HEK293T (cell line): ENCODE data around the gene MKX.

Source experiments
- ARNT ChIP-seq: fragments of 450-650 bp; IDR thresholded peaks from 2 replicates; pipeline ENCODE4 v1.6.1; 2017; ENCODE audit warnings: mild to moderate bottlenecking
- CTBP1 ChIP-seq: fragments of 450-650 bp; IDR thresholded peaks from 2 replicates; pipeline ENCODE4 v1.6.1; 2016; ENCODE audit warnings: borderline replicate concordance
- FOXK2 ChIP-seq: fragments of 450-650 bp; IDR thresholded peaks from 2 replicates; pipeline ENCODE4 v1.6.1; 2016; ENCODE audit warnings: mild to moderate bottlenecking
- FOXM1 ChIP-seq: fragments of 450-650 bp; IDR thresholded peaks from 2 replicates; pipeline ENCODE4 v1.6.1; 2017; ENCODE audit warnings: mild to moderate bottlenecking, borderline replicate concordance
- HDGF ChIP-seq: fragments of 450-650 bp; IDR thresholded peaks from 2 replicates; pipeline ENCODE4 v1.6.1; 2017; ENCODE audit warnings: antibody characterized with exemption, borderline replicate concordance
- NFRKB ChIP-seq: fragments of 450-650 bp; IDR thresholded peaks from 2 replicates; pipeline ENCODE4 v1.6.1; 2016; ENCODE audit warnings: mild to moderate bottlenecking, moderate library complexity
- SP1 ChIP-seq: fragments of 450-650 bp; IDR thresholded peaks from 2 replicates; pipeline ENCODE4 v1.6.1; 2017
- SUZ12 ChIP-seq: fragments of 450-650 bp; IDR thresholded peaks from 2 replicates; pipeline ENCODE4 v1.6.1; 2016; ENCODE audit warnings: mild to moderate bottlenecking
- TARDBP ChIP-seq: fragments of 450-650 bp; IDR thresholded peaks from 2 replicates; pipeline ENCODE4 v1.6.1; 2016
- ZNF384 ChIP-seq: fragments of 450-650 bp; IDR thresholded peaks from 2 replicates; pipeline ENCODE4 v1.6.1; 2016

GRCh38 chr10:27720529-27720928 lies 25.1 kb downstream of the MKX start:
- no peak for TF ChIP-seq ARNT
- no peak for TF ChIP-seq CTBP1
- TF ChIP-seq SP1: no peak
- TF ChIP-seq TARDBP: no peak
- TF ChIP-seq ZNF384: no peak
- no peak for TF ChIP-seq NFRKB
- TF ChIP-seq FOXM1: no peak
- no peak for TF ChIP-seq HDGF
- TF ChIP-seq FOXK2: no peak
- TF ChIP-seq SUZ12: no peak
